GM10266 (cell line): ENCODE data around the gene PLEKHA4.
"Not testable (repeated sequence)": the region's sequence is repeated elsewhere in the genome, so short reads cannot be mapped to it uniquely, and the experiment has no call there.

Experiments
- DNase-seq: peaks from one replicate; pipeline ENCODE4 v3.0.0; 2012; ENCODE audit errors: extremely low spot score
- CTCF ChIP-seq: IDR thresholded peaks from 2 replicates; pipeline ENCODE4 v1.5.1; 2012; ENCODE audit warnings: mild to moderate bottlenecking, low read depth; ENCODE audit not compliant: control insufficient read depth, insufficient read depth; ENCODE audit errors: missing control alignments

PLEKHA4 gene

DNA sequence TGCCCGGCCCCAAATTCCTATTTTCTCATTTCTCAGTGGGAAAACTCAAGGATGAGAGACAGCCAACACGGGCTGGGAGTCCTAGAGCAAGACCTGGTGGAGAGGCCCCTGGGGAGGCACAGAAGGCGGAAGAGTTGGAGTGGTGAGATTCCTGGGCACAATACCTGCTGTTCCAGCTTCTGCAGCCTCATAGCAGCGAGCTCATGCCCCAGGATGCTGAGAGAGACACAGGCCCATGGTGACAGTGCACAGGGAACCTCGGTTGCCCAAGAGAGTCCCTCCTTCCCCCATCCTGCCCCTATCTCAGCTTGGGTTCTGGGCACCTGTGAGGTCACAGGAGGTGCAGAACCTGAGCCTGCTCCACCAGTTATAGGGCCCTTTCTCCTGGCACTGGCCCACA is 28.8 kb upstream of the PLEKHA4 start:
- DNase-seq: no peak
- no peak for TF ChIP-seq CTCF

- no peak for DNase-seq
- no peak for TF ChIP-seq CTCF
These were observed 27.8 kb upstream of the PLEKHA4 start for GRCh38 chr19:48896191-48896720.

GRCh38 chr19:48895226-48895625 is 26.8 kb upstream of the PLEKHA4 start:
- TF ChIP-seq CTCF: no peak
- DNase-seq: no peak

DNA sequence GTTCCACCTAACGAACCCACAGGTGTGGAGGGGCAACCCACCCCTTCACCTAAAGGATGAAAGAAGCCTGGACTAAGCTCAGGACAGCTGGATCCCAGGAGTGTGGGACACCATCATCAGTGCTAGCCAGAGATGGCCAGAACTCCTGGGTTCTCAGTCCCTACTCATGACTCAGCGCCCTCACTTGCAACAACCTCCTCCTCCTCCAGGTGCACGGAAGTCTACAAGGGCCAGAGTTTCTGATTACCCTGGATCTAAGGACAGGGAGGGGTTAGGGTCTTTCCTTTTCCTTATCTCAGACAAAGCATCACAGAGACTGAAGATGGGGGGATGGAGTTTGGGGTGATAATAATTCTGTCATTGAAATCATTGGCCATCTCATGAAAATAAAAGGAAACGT is 22.1 kb upstream of the PLEKHA4 start:
- no peak for TF ChIP-seq CTCF
- no peak for DNase-seq

DNA sequence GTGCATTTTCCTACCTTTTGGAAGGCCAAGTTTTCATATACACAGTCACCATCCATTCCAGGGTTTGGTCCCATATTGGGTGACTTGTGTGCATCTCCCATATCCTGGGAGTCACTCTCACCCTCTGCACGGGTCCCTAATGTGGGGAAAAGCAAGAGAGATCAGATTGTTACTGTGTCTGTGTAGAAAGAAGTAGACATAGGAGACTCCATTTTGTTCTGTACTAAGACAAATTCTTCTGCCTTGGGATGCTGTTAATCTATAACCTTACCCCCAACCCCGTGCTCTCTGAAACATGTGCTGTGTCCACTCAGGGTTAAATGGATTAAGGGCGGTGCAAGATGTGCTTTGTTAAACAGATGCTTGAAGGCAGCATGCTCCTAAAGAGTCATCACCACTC is 21.1 kb upstream of the PLEKHA4 start:
- DNase-seq: not testable (repeated sequence)

GRCh38 chr19:48887861-48888612 is 19.6 kb upstream of the PLEKHA4 start:
- no peak for TF ChIP-seq CTCF
- DNase-seq: no peak

DNA sequence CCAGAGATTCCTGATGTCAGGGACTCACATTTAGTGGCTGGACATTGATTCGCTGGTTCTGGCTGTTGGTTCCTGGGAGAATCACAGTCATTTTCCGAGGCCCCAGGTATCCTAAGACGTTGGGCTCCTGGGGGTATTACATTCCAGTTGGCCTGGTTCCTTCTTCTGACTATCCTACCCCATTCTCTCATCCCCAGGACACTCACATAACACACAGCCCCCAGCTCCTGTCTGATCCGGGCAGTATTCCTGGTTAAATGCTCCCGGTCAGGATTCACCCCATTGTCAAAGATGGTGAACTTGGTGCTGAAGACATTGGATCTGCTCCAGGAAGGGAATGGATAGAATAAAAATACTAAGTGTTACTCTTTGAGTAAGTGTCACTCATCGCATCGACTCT is 15.3 kb upstream of the PLEKHA4 start:
- no peak for TF ChIP-seq CTCF

More for the DNA sequence above, 15.3 kb upstream of the PLEKHA4 start:
- no peak for DNase-seq
